Measurements from ENCODE around the gene B4GALNT1. TPM values are rescaled to one million over a fixed set of nuclear protein-coding genes. Genes with fewer than 3 reads are reported as not detected.

The B4GALNT1 gene
- total RNA-seq, 1 donor from 2014 or later = 5.9 TPM

GRCh38 chr12:57579011-57579410, 54.0 kb downstream of the B4GALNT1 start:
- peaks cover 18% of the 10 kb centered on the region for H3K27me3 Mint-ChIP-seq
- no peak overlapping the region for H3K4me3 Mint-ChIP-seq
- H3K27ac Mint-ChIP-seq = no peak overlapping the region
- no peak for DNase-seq (ENCODE audit: extremely low spot score, unreplicated experiment)
- no peaks in the 10 kb centered on the region for H3K36me3 Mint-ChIP-seq
- TF ChIP-seq CTCF (conservative IDR thresholded peaks at IDR 0.05) = no peak
- H3K9me3 Mint-ChIP-seq = no peaks in the 10 kb centered on the region
- H3K4me1 Mint-ChIP-seq (ENCODE audit: unreplicated experiment) = peaks cover 4% of the 10 kb centered on the region

GRCh38 chr12:57577981-57578758, 54.8 kb downstream of the B4GALNT1 start:
- Mint-ChIP-seq H3K27ac (no peak overlapping the region), H3K9me3 (no peaks in the 10 kb centered on the region)

GRCh38 chr12:57576613-57577160, 56.3 kb downstream of the B4GALNT1 start:
- no peaks in the 10 kb centered on the region for H3K4me1 Mint-ChIP-seq (ENCODE audit: unreplicated experiment)
- H3K27ac Mint-ChIP-seq = no peak overlapping the region
- no peaks in the 10 kb centered on the region for H3K36me3 Mint-ChIP-seq
- no peak overlapping the region for H3K4me3 Mint-ChIP-seq
- H3K9me3 Mint-ChIP-seq = no peaks in the 10 kb centered on the region
- peaks cover 10% of the 10 kb centered on the region for H3K27me3 Mint-ChIP-seq
- TF ChIP-seq CTCF (conservative IDR thresholded peaks at IDR 0.05) = no peak
- DNase-seq (ENCODE audit: extremely low spot score, unreplicated experiment) = no peak

More at GRCh38 chr12:57577981-57578758, 54.8 kb downstream of the B4GALNT1 start:
- H3K27me3 Mint-ChIP-seq = peaks cover 12% of the 10 kb centered on the region
- no peak for DNase-seq (ENCODE audit: extremely low spot score, unreplicated experiment)
- H3K36me3 Mint-ChIP-seq = no peaks in the 10 kb centered on the region
- H3K4me1 Mint-ChIP-seq (ENCODE audit: unreplicated experiment) = peaks cover under 1% of the 10 kb centered on the region
- no peak overlapping the region for H3K4me3 Mint-ChIP-seq
- TF ChIP-seq CTCF (conservative IDR thresholded peaks at IDR 0.05) = no peak

Other genes with a start within 250 kb of the B4GALNT1 start
- gene R3HDM2, start 202.2 kb downstream of the B4GALNT1 start, total RNA-seq (ENCODE audit: low replicate concordance) = 49.1 and 59.0 TPM in 2 replicates
- not detected in 2 replicates for gene INHBC, start 198.4 kb downstream of the B4GALNT1 start, total RNA-seq (ENCODE audit: low replicate concordance)
- gene INHBE, start 177.9 kb downstream of the B4GALNT1 start, total RNA-seq (ENCODE audit: low replicate concordance) = 0.27 and 0.29 TPM in 2 replicates
- 3.5 and 22.7 TPM in 2 replicates for gene GLI1, start 173.4 kb downstream of the B4GALNT1 start, total RNA-seq (ENCODE audit: low replicate concordance)
- gene ARHGAP9, start 153.3 kb downstream of the B4GALNT1 start, total RNA-seq (ENCODE audit: low replicate concordance) = 0.52 and 1.8 TPM in 2 replicates
- 200 and 211 TPM in 2 replicates for gene MARS1, start 145.1 kb downstream of the B4GALNT1 start, total RNA-seq (ENCODE audit: low replicate concordance)
- gene DDIT3, start 112.7 kb downstream of the B4GALNT1 start, total RNA-seq (ENCODE audit: low replicate concordance) = 17.7 and 32.3 TPM in 2 replicates
- gene MBD6, start 110.4 kb downstream of the B4GALNT1 start, total RNA-seq (ENCODE audit: low replicate concordance) = 87.5 and 94.7 TPM in 2 replicates
- 119 and 126 TPM in 2 replicates for gene DCTN2, start 86.0 kb downstream of the B4GALNT1 start, total RNA-seq (ENCODE audit: low replicate concordance)
- 1.4 and 4.4 TPM in 2 replicates for gene KIF5A, start 83.2 kb downstream of the B4GALNT1 start, total RNA-seq (ENCODE audit: low replicate concordance)
- gene PIP4K2C, start 42.0 kb downstream of the B4GALNT1 start, total RNA-seq (ENCODE audit: low replicate concordance) = 27.6 and 35.6 TPM in 2 replicates
- 21.5 and 65.5 TPM in 2 replicates for gene DTX3, start 28.4 kb downstream of the B4GALNT1 start, total RNA-seq (ENCODE audit: low replicate concordance)
- 4.7 and 34.6 TPM in 2 replicates for gene ARHGEF25, start 21.8 kb downstream of the B4GALNT1 start, total RNA-seq (ENCODE audit: low replicate concordance)
- 222 and 236 TPM in 2 replicates for gene OS9, start 60.9 kb upstream of the B4GALNT1 start, total RNA-seq (ENCODE audit: low replicate concordance)
- gene AGAP2, start 105.5 kb upstream of the B4GALNT1 start, total RNA-seq (ENCODE audit: low replicate concordance) = 0.33 and 4.1 TPM in 2 replicates
- 34.8 and 40.8 TPM in 2 replicates for gene TSPAN31, start 111.8 kb upstream of the B4GALNT1 start, total RNA-seq (ENCODE audit: low replicate concordance)
- 124 and 193 TPM in 2 replicates for gene CDK4, start 119.1 kb upstream of the B4GALNT1 start, total RNA-seq (ENCODE audit: low replicate concordance)
- 15.0 and 20.1 TPM in 2 replicates for gene MARCHF9, start 121.9 kb upstream of the B4GALNT1 start, total RNA-seq (ENCODE audit: low replicate concordance)
- 1.4 and 2.2 TPM in 2 replicates for gene CYP27B1, start 133.9 kb upstream of the B4GALNT1 start, total RNA-seq (ENCODE audit: low replicate concordance)
- gene METTL1, start 138.9 kb upstream of the B4GALNT1 start, total RNA-seq (ENCODE audit: low replicate concordance) = 29.3 and 31.1 TPM in 2 replicates
- 5.1 and 6.0 TPM in 2 replicates for gene EEF1AKMT3, start 139.4 kb upstream of the B4GALNT1 start, total RNA-seq (ENCODE audit: low replicate concordance)
- 30.4 and 33.0 TPM in 2 replicates for gene TSFM, start 149.6 kb upstream of the B4GALNT1 start, total RNA-seq (ENCODE audit: low replicate concordance)
- 4.9 and 6.6 TPM in 2 replicates for gene AVIL, start 185.5 kb upstream of the B4GALNT1 start, total RNA-seq (ENCODE audit: low replicate concordance)
- 135 and 183 TPM in 2 replicates for gene CTDSP2, start 213.5 kb upstream of the B4GALNT1 start, total RNA-seq (ENCODE audit: low replicate concordance)